Bladder microvascular endothelial cell (primary cell): ENCODE measurements around the gene SLC6A13. TPM values are rescaled to one million over a fixed set of nuclear protein-coding genes. Genes with fewer than 3 reads are reported as not detected.

Experiments used
- total RNA-seq: library from RNA; depleted of rRNA; stranded (reverse); fragments of >200 nt; gene quantifications from 2 replicates; pipeline ENCODE4 v1.2.3, GENCODE V29; 2014

Gene SLC6A13
- 0.13 TPM in 1 of 2 replicates, not detected in the other for total RNA-seq

DNA sequence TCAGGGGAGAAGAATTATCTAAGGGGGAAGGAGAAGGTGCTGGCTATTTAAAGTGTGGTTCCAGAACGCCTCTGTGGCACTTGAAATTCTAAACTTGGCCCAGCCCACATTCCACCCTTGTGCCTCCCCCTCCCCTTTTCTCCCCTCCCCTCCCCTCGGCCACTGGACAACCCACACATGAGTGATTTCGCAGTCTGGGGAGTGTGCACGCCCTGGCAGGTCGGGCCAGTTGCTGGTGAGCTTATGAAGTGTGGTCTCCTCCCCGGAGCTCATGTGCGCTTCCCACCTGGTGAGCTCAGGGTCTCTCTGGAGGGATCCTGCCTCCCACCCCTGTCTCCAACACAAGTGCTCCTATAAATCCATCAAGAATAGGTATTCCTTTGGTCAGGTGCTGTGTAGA lies at the start of gene SLC6A13:
SLC6A13 (minus strand) TSS at position 20 of the 400 bp plus-strand sequence. CDS start 2,784 bp downstream, outside the sequence.

DNA sequence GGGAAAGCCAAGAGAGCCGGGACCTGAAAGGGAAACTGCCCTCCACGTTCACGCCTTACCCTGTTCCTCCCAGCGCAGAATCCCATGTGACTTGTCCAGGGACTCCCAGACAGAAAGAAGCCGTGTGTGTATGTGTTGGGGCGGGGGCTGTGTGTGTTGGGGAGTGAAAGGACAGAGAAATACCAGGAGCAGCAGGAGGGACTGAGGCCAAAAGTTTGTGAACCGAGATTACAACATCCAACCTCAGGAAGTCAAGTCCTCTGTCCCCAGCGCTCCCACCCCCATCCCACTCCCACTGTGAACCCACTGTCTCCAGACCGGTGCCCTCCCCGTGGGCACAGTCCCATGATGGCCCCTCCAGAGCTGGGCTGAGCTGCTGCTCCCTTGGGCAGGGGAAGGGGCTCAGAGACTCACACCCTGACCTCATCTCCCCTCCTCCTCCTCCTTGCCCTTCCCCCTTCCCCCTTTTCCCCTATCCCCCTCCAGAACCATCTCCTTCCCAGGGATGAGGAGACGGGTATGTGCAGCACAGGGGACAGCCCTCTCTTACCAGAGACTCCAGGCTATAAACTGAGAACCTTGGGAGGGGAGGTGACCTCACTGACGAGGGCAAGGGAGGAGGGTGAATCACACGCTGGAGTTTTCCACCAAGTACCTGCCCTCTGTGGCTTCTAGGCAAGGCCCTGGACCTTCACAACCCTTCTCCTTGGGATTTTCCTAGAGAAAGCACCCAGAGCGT lies 48.5 kb downstream of the SLC6A13 start, which contains the start of gene SLC6A12:
SLC6A12 (minus strand) TSS at position 155 of the 739 bp plus-strand sequence. CDS start 4,171 bp downstream, outside the sequence.

Other genes starting within 250 kb of the SLC6A13 start
- under 0.01 TPM in 1 of 2 replicates, not detected in the other for gene IQSEC3, start 196.1 kb downstream of the SLC6A13 start, total RNA-seq
- 0.06 and 0.16 TPM in 2 replicates for gene SLC6A12, start 48.7 kb downstream of the SLC6A13 start, total RNA-seq
- gene KDM5A, start 126.5 kb upstream of the SLC6A13 start, total RNA-seq, result 41.1 and 89.9 TPM in 2 replicates
- 7.0 and 13.5 TPM in 2 replicates for gene CCDC77, start 138.8 kb upstream of the SLC6A13 start, total RNA-seq
- gene B4GALNT3, start 197.1 kb upstream of the SLC6A13 start, total RNA-seq, result under 0.01 TPM in 2 replicates